Tongue (tissue), 2 donors: ENCODE data around the gene CRACR2B. TPM values are rescaled to one million over a fixed set of nuclear protein-coding genes. Genes with fewer than 3 reads are reported as not detected.
A peak's percentile ranks its signal among the peaks of the same experiment; 100 is the strongest.

ENCODE experiments used
- DNase-seq: peaks from one replicate; pipeline ENCODE4 v3.0.0-alpha.2; 2015
- total RNA-seq: library from RNA; depleted of rRNA; stranded (reverse); fragments of >200 nt; gene quantifications from one replicate; pipeline ENCODE4 v1.2.3, GENCODE V29; 2014

The CRACR2B gene
- total RNA-seq, 1 donor from 2014 or later, result 22.6 TPM

DNA sequence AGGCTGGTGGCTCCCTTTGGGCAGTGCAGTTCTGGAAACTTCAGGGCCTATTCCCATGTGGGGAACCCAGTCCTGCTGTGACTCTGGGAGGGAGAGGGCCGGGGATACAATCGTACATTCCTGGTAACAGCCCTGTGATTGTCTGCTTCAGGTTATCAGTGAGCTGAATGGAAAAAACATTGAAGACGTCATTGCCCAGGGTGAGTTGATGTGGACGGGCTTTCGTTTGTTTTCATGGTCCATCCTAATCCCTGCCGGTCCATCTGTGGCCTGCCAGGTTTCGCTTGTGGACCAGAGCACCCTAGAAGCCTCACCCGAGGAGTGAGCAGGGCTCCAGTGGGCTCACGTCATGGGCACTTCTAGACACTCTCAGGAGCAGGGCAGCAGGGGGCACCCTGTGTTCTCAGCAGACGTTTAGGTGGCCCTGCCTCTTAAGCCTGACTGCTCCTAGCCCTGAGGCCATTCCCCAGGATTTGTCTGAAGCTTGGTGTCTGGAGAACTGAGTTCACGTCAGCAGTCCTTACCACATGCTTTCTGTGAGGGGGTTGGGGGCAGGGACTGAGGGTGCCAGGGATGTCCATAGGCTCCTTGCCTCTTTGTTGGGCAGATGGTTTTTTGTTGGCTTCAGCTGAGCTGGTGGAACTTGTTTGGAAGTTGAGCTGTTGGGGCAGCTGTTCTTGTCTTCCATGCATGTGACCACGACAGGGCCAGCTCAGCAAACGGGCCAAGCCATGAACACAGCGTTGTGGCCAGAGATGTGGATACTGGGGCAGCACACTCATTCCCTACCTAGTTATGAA lies 16.1 kb upstream of the CRACR2B start:
- no peak for DNase-seq

DNA sequence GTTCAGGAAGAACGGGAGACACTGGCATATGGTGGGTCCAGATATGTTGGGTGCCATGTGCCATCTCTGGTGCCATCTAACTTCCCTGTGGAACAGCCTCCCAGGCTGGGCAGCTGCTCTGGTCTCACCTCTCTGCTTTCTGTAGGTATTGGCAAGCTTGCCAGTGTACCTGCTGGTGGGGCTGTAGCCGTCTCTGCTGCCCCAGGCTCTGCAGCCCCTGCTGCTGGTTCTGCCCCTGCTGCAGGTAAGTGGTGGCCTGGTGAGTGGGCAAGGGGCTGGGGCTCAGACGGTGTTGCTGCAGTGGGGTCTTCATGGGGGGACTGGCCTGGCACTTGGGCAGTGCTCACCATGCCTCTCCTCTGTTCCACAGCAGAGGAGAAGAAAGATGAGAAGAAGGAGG lies 15.3 kb upstream of the CRACR2B start:
- no peak for DNase-seq

DNA sequence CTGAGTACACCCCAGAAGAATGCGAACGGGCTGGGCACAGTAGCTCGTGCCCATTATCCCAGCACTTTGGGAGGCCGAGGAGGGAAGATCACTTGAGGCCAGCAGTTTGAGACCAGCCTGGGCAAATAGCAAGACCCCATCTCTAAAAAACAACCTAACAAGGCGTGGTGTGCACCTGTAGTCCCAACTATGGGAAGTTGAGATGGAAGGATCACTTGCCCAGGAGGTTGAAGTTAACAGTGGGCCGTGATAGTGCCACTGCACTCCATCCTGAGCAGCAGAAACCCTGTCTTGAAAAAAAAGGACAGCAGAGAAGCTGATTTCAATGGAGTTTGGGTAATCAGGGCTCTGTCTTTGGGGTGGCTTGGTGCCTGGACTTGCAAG lies 14.7 kb upstream of the CRACR2B start:
- DNase-seq, result no peak

DNA sequence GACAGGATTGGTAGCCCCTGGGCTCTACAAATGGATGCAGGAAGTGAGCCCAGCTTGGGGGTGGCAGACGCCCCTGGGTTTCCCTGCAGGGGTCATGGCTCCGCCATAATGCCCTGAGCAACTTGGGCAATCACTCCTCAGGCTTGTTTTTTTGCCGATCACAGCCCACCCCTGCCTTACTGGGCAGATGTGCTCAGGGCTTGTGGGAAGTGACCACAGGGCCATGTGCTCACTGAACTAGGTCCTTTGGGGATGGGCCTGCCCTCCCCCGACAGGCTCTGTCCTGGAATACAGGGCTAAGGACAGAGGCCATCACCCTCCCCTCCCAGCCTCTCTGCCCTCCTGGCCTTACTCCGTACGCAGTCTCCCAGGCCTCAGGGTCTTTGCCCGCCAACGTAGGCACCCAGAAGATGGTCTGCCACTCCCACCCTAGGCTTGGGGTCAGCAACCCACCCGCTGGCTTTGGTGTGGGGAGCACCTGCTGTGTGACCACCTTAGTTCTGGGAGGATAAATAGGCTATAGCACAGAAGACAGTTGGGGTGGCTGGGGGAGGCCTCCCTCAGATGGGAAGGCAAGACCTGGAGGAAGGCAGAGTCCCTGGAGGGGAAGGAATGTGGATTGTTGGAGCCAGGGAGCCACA lies 14.1 kb upstream of the CRACR2B start:
- no peak for DNase-seq

DNA sequence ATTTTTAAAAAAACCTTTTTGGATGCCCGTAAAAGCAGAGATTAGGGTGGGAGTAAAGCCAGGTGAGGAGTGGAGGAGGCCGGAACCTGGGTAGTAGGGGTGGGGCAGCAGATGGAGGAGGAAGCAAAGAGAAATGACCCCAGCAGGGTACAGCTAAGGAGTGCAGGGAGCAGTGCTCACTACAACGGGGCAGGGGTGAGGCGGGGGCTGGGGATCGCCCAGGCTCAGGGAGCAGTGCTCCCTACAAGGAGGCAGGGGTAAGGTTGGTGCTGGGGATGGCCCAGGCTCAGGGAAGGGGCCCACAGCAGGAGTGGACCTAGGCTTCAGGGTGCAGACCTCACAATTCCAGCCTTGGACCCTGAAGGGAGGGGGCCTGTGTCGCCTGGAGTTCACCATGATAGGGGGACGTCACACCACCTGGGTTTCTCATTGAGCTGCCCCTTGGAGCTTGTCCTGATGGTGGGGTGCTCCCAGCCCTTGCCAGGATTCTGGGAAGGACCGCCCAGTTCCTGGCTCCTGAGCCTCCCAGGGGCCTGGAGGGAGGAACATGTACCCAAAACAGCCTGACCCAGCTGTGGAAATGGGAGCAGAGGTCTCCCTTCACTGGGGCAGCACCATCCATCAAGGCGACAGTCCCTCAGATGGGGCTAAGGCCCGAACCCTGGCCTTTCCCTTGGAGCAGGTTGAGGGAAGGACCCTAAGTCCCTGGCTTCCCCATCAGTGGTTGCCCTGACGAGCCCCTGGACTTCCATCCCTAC lies 11.9 kb upstream of the CRACR2B start:
- DNase-seq, result no peak

DNA sequence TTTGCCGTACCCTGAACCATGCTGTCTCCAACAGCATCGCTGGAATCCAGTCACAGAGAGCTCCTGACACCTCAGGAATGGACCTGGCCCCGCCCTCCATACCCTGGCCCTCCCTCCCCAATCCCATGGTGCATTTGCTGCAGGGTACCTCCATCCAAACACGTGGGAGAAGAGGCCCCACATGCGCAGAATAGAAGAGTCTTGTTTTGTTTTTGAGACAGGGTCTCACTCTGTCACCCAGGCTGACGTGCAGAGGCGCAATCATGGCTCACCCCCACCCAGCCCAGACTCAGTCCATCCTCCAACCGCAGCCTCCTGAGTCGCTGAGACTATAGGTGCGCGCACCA lies 11.3 kb upstream of the CRACR2B start:
- no peak for DNase-seq

DNA sequence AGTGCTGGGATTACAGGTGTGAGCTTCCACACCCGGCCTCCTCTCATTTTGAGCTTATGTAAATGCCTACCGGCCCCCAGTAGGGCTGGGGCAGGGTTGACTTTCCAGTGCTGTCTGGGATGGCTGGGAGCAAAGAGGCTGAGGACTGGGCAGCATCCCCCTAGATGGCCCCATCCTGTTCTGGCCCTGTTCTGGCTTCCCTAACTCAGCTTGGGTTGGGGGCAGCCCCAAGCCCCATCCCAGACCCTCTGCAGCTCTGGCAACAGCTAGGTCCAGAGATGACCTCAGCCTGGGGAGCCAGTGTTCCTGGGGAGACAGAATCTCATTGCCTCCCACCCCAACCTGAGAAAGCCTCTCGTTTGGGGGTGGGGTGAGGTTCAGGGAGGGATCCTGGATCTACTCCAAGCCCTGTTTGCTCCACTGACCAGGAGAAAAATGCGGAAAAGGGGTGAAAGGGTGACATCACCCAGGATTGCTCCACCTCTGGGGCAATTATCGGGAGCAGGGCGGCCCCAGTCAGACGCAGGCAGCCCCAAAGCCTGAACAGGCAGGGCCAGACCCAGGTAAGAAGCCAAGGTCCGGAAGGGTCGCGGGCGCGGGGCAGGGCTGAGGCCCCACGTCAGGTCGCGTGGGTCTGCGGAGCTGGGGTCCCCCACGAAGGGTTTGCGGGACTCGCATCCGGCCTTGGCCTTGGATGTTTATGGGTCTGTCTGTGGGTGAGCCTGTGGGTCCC lies 9.2 kb upstream of the CRACR2B start, which contains the start of gene PNPLA2:
TSS of gene PNPLA2 (plus strand) at position 519 of the 733 bp plus-strand sequence. CDS start 805 bp downstream, outside the sequence.
- no peak for DNase-seq

DNA sequence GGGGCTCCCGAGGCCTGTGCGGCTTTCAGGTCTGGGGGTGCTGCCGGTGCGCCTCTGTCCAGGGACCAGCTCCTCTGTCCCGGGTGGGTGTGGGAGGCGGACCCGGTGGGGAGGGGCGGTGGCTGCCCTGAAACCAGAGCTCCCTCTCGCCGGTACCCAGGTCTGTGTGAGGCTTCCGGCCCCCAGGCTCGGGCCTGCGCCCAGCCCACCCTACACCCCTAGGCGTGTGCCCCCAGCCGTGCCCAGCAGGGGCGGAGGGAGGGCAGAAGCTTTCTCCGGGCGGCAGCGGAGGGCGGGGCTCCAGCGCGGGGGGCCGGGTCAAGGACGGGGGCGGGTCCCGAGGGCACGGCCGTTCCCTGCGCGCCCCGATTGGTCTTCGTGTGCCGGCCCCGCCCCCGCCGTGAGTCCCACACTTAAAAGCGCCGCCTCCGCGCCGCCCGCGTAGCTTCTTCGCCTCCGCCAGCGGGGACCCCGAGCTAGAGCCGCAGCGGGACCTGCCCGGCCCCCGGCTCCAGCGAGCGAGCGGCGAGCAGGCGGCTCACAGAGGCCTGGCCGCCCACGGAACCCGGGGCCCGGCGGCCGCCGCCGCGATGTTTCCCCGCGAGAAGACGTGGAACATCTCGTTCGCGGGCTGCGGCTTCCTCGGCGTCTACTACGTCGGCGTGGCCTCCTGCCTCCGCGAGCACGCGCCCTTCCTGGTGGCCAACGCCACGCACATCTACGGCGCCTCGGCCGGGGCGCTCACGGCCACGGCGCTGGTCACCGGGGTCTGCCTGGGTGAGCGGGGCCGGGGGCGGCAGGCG lies 8.4 kb upstream of the CRACR2B start:
- DNase-seq, result peak; percentile 95

DNA sequence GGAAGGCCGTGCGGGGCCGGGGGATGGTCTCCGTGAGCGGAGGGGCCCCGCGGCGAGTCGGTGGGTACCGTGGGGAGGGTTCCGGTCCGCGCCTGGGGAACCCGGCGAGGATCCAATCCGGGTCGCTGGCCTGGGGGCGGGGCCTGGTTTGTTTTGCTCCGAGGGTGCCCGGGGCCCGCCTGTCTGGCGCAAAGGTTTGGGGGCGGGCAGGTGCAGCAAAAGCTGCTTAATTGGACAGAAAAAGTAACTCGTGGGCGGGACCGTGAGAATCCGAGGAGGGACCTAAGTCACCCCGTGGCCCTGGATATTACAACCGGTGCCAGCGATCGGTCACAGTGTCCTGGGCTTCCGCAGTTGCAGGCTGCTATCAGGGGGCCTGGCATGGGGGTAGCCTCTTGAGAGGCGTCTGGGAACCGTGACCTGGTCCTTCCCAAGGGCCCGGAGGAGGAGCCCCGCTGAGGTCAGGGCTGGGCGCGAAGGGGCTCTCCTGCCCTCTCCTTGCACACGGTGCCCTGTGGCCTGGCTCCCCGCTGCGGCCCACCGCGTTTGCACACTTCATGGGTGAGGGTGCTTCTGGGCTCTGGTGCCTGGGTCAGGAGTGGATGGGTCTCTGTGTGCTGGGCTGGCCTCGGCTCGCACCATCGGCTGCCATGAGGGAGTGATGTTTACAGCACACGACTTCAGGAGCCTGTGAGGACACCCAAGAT lies 7.6 kb upstream of the CRACR2B start:
- DNase-seq, result peak; percentile 80

DNA sequence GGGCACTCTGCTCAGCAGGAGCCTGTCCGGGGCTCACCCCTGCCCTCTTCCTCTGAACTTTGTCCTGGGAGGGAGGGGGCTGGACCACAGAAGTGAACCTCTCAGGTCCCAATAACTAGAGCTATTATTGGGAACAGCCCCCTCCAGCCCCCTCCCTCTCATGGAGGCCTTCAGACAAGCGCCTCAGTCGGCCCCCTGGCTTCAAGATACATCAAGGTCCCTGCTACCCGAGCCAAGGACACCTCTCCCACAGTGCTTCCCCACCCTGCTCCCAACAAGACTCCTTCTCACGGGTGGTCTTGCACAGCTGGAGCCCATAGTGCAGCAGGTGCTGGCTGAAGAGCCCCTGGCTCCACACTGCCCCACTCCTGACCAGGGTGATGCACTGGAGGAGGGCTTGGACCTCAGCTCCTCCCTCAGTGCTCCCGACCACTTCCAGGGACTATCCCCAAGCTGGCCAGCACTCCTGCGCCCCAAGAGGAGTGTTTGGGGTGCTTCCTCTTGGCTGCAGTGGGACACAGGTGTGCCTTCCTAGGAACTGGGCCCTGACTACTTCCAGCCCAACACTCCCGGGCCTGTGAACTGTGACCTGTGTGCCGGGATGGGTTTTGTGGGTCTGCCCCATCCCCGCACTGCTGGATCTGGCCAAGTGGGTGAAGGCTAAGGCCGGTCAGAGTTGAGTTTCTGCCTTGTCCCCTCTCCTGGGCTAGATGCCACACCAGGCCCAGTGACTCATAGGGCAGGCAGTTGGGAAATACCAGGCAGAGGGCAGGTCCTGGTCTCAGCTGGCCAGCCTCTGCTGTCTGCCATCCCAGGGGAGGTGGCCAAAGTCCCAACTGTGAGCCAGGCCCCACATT lies 6.8 kb upstream of the CRACR2B start:
- DNase-seq, result no peak

DNA sequence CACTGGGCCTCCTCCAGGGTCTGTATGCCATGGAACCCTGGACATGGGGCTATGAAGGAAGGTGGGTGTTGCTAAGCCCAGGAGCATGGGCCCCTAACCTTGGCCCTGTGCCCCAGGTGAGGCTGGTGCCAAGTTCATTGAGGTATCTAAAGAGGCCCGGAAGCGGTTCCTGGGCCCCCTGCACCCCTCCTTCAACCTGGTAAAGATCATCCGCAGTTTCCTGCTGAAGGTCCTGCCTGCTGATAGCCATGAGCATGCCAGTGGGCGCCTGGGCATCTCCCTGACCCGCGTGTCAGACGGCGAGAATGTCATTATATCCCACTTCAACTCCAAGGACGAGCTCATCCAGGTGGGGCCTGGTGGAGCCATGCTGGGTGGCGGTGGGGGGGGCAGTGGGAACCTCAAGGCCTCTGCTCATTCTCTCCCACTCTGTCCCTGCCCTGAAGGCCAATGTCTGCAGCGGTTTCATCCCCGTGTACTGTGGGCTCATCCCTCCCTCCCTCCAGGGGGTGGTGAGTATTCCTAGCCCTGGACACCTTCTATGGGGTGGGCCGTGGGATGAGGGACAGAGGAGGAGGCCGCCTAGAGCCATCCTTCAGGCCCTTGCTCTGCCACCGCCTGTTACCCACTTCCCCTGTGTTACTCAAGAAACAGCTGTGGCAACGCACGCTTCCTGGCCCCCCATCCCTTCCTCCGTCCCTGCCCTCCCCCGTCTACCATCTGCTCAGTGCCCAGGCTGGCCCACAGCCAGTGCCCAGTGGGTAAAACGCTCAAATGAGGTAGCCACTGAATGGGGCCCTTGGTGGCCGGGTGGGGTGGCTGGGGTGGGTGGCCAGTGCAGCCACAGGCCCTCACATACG lies 6.0 kb upstream of the CRACR2B start:
- DNase-seq, result no peak

DNA sequence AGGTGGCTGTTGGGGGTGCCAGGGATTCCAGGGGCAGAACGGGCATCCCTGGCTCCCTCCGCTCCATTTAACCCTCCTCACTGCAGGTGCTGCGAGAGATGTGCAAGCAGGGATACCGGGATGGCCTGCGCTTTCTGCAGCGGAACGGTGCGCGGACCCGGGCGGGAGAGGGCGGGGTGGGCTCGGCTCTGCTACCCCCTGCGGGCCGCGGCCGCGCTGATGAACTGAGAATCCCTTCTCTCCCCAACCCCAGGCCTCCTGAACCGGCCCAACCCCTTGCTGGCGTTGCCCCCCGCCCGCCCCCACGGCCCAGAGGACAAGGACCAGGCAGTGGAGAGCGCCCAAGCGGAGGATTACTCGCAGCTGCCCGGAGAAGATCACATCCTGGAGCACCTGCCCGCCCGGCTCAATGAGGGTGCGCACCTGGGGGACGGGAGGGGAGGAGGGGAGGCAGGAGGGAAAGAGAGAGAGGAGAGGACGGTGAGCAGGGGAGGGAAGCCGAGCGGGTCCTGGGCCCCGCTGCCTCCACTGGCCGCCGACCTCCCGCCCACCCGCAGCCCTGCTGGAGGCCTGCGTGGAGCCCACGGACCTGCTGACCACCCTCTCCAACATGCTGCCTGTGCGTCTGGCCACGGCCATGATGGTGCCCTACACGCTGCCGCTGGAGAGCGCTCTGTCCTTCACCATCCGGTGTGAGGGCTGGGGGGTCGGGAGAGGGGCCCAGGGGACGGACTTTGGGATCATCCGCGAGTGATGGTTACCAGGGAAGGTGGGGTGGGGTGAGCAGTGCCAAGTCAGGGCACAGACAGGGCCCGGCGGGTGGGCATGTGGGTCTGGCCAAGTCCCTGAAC lies 4.1 kb upstream of the CRACR2B start:
- DNase-seq, result no peak

DNA sequence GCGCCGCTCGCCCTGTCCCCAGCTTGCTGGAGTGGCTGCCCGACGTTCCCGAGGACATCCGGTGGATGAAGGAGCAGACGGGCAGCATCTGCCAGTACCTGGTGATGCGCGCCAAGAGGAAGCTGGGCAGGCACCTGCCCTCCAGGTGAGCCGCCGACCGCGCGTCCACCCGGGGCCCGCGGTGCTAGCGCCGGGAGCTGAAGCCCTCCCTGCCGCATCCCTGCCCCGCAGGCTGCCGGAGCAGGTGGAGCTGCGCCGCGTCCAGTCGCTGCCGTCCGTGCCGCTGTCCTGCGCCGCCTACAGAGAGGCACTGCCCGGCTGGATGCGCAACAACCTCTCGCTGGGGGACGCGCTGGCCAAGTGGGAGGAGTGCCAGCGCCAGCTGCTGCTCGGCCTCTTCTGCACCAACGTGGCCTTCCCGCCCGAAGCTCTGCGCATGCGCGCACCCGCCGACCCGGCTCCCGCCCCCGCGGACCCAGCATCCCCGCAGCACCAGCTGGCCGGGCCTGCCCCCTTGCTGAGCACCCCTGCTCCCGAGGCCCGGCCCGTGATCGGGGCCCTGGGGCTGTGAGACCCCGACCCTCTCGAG lies 3.3 kb upstream of the CRACR2B start:
- DNase-seq, result peak; percentile 85

DNA sequence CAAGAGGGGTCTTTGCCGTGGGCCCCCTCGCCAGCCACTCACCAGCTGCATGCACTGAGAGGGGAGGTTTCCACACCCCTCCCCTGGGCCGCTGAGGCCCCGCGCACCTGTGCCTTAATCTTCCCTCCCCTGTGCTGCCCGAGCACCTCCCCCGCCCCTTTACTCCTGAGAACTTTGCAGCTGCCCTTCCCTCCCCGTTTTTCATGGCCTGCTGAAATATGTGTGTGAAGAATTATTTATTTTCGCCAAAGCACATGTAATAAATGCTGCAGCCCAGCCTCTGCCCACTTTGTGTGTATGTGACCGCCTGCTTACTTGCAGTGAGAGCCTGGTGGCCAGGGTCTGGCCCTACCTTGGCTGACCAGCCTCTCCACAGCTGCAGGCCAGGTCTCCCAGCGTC lies 2.8 kb upstream of the CRACR2B start:
- DNase-seq, result no peak

DNA sequence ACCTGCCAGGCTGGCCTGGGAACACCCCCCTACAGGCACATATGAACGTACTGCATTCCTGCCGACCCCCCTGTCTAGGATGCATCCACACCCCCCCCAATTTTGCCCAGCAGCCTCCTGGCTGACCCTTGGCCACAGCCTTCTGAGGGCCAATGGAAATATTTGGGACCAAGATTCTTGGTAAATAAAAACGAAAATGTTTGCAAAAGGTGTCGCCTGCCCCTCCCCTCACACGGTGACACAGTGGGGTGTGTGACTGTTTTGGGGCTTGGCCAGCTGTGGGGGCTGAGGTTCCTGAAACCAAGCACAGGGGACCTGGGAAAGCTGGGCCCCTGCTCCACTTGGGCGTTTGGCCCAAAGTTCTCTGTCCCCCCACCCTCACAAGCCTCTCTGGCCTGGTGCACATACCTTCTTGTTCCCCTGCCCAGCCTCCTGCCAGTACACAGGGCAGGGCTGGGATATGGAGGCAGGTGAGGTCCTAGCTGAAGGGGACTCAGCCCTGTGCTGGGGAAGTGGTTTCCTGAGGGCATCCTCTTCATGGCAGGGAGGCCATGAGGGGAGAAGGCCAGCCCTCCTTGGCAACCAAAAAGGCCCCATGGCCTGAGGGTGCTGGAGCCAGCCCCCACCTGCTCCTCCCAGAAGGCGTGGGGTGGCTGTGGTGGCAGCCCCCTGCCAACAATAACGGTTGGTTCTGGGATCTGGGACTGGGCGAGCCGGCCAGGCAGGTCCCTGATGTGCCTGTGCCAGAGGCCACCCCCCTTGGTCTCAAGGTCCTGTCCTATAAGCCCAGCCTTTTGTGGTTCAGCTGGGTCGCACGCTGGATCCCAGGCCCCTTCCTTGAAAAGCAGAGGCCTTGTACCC lies 2.1 kb upstream of the CRACR2B start:
- DNase-seq, result no peak

DNA sequence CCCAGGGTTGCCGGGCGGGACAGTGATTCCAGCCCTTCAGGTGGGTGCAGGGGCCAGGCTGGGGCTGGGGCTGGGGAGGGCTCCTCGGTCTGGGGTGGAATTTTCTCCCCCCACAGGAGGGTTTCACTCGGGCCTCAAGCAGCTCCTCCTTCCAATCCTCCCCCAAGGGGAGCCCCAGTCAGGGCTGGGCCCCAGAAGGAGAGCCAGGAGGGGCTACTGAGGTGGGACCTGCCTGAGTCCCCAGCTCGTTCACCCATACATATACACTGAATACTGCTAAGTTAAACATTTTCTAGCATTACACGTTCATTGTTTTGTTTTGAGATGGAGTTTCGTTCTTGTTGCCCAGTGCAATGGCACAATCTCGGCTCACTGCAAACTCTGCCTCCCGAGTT lies 1.5 kb upstream of the CRACR2B start:
- DNase-seq, result no peak

DNA sequence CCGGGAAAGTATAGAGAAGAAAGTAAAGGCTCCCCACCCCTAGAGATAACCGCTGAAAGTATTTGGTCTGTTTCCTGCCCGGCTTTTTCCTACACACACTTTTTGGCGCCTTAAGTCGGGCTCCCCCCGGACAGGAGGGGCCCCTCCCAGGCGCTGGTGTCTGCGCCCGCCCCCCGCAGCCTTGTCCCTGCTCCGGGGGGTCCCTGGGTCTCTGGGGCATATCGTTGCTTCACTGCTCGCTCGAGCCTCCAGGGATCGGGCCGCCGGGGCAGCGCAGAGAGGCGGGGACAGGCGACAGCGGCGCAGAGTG lies 928 bp upstream of the CRACR2B start:
- DNase-seq, result no peak
